Effector CD8-positive, alpha-beta T cell (primary cell): ENCODE data around the gene LRRC56.
"Not testable (repeated sequence)": the region's sequence is repeated elsewhere in the genome, so short reads cannot be mapped to it uniquely, and the experiment has no call there.

Source experiments
- DNase-seq: peaks from one replicate; lab custom pipeline; 2025; lab: John Stamatoyannopoulos, UW

Gene LRRC56

DNA sequence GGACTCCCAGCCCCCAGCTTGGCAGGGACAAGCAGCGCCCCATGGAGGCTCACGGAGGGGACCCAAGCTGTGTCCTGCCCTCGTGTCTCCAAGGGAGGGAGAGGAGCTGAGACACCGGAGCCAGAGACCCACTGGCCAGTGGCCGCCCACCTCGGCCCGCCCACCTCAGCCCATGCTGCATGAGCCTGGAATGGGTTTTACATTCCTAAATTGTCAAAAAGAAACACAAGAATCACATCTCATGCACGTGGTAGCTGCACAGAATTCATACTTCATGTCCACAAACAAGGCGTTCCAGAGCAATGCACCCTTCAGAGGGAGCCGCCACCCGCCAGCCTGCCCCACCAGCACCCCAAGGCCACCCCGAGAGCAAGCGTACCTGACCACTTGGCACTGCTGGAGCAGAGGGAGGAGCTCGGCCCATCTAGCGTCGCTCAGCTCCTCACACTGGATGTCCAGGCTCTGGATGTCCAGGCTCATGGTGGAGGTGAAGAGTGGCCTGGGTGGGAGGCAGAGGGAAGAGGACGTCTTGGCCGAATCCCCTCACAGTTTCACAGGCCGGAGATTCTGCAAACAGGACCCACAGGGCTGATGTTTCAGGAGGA lies 35.5 kb upstream of the LRRC56 start:
- no peak for DNase-seq

DNA sequence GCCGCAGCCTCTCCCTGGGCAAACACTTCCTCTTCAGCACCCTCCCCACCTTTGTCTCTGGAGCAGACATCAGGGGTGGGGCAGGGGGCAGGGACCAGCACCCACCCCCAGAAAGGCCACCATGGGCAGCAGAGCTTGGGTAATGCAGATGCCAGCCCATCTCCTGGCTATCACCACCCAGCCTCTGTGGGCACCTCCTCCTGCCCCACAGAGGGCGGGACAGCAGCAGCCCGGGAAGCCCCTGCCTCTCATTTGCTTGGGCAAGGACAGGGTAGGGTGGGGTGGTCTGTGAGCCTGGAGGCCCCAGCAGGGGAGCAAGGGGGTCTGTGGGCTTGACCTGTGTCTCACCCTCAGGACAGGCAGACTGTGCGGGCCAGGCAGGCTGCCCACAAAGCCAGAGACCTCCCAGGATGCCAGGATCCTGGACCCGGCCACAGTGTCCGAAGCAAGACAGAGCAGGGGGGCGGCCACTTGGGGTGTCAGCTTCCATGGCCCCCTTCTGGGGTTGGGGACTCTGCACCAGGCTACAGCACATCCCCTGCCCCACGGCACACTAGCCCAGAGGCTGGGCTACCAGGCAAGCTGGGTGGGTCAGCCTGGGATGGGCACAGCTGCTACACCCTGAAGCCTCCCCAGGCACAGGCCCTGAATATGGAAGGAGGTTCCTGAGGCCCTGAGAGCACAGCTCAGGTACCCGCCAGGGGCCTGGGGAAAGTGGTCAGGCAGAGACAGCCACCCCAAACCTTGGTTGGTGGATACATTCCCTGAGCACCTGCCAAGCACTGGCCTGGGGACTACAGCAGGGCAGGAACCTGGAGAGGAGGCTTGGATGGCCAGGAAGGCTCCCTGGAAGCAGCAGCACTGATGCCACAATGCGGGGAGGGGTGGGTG lies 34.8 kb upstream of the LRRC56 start:
- DNase-seq = no peak

DNA sequence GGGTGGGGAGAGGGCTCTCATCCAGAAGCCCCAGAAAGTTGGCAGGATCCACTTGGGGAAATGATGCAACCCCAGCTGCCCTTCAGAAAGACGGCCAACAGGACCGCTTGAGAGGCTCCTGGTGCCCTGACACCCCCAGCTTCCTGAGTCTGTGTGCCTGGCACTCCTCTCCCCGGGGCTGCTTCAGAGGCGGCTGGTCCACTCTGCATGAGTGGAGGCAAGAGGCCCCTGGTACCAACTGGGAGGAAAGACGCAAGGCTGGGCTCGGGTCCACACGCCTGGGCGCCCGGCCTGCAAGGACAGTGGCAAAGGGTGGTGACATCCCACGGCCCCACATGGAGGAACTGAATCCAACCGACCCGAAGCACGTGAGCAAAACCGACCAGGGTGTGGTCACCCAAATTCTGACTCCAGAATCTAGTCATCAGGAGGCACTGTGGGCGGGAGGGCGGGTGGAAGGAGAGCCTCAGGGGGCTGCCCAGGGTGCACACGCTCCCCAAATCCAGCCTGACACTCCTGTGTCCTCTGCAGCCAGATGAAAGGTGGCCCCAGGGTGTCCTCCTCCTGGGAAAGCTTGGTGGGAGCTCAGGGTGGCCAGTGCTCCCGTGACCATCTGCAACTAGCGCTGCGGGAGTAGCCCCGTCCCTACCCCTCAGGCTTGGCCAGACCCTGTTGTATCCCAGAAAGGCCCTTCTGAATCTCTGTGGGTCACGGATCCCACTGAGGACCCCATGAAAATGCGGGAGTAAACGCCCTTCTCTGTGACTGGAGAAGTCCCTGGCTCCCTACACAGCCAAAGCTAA lies 33.9 kb upstream of the LRRC56 start:
- no peak for DNase-seq

DNA sequence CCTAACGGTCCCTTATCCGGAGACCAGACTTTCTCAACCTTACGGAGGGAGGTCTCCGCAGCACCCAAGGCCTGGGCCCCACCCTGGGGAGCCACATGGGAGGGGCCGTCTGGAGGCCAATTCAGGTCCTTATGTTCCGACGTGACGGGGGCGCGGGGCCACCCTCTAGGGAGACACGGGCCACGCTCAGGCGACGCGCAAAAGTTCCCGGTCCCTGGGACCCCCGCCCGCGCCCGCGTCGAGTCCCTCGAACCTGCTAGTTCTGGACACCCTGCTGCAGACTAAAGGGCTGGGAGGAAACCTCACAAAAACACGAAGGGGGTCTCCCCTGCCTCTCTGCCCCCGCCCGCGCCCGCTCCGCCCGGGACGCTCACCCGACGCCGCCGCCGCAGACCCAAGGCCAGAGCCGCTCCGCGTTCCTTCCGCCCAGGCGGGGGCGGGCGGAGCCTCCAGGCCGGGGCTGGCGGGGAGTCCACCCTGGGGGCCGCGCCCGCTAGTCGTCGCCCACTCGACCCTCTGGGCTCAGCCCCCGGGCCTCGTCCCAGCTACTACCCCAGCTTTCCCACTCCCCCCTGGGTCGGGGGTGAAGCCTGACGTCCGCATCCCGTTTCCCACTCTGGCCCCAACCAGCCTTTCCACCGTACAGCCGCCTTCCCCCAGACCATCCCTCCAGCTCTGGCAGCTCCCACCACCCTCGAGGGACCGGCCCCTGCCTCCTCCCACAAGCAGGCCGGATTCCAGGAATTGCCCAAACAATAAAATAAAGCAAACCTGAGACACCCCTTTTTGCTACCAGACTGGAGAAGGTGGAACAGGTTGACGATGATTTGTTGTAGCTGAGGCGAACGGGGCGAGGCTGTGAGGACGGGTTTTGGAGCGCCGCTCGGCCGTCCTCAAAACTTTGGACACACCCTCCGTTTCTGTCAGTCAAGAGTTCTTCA lies 33.0 kb upstream of the LRRC56 start:
- DNase-seq = no peak

DNA sequence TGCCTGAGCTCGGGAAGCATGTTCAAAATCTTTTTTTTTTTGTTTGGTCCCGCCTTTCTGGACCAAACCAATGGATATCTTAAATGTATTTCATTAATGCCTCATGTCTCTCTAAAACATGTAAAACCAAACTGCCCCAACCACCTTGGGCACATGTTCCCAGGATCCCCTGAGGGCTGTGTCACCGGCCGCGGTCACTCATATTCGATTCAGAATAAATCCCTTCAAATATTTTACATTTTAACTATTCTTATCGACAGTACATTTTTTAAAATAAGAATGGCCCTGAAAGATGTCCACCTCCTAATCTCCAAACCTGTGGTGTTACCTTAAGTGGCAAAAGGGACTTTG lies 32.4 kb upstream of the LRRC56 start:
- no peak for DNase-seq

DNA sequence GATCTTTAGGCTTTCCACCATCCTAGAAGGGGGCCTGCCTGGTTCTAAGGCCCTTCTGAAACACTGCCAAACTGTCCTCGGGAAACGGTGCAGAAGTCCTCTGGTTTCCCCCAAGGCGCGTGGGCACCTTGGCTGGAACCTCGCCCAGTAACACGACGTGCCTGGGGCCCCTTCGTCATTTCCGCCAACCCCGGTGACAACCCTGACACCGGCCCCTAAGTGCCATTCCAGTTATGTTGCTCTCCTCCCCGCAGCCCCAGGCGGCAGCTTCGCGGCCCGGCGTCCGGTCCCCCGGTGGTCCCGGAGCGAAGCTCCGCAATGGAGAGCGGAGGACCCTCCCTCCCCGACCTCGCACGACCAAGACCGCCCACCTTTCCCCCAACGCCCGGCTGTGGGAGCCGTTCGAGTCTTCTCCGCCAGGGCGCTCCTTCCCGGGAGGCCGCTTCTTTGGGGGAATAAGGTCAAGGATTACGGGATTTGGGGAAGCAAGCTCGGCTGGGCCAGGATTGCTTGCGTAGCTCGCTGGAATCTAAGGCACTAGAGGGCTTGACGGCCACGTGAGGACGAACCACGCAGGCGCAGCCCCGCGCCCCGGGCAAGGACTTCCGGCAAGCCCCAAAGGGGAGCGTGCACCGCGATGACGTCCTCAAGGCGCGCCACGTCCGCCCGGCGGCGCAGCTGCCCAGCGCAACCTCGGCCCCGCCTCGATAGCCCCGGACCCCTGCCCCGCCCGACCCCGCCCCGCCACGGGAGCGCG lies 30.9 kb upstream of the LRRC56 start:
- DNase-seq = peak; percentile 91

DNA sequence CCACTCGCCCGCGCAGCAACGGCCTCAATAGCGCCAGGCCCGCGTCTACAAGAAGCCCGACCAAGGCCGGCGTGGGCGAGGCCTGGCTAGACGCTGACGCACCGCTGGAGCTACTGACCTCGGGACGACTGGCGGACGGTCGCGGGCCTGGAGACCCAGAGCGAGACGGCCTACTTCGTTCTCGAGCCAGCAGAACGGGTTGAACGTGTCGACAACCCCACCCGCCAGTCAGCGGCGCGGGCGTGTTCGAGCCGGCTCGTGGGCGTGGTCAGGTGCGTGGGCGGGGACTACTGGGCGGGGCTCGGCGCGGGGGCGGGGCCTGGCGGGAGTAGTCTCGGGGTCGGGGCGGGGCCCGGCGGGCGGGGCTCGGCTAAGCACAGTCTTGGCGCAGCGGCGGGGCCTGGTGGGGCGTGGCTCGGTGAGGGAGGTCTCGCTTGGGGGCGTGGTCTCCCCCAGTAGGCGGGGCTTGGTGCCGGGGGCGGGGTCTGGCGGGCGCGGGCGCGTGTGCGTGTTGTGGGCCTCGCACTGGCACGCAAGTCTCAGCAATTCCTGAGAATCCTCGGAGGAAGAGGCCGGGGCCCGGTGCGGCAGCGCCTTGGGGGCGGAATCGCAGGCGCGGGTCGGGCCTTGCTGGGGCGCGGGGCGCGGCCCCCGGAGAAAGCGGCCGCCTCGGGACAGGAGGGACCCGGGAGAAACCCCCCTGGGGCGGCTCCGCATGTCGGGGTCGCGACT lies 30.2 kb upstream of the LRRC56 start, which contains the start of gene RNH1:
Gene RNH1 (minus strand): TSS at position 248 of the 732 bp plus-strand sequence. CDS start 5,080 bp downstream, outside the sequence.
- peak; percentile 99 for DNase-seq

DNA sequence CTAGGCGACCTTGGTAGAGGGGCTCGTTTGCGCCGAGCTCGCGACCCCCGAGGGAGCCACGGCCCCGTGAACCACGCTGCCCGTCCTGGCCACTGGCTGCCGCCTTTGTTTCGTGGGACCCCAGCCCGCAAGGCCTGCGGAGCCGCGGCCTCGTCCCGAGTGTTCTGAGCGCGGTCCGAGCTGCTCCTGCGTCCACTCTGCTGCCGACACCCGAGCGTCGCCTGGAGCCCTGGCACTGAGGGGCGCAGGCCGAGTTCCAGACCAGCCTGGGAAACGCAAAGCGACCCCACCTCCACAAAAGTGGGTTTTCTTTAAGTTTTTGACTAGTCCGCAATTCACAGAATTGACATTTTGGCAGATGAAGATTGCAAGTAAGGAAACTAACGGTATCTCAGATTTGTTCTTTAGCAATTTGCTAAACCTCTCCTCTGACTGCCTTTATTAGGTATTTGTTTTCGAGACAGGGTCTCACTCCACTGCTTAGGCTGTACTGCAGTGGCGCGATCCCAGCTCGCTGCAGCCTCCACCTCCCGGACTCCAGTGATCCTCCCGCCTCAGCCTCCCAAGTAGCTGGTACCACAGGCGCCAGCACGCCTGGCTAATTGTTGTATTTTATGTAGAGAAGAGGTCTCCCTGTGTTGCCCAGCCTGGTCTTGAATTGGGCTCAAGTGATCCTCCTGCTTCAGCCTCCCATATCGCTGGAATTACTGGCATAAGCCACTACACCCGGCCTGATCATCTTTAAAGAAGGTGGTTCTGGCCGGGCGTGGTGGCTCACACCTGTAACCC lies 29.4 kb upstream of the LRRC56 start:
- DNase-seq = no peak

DNA sequence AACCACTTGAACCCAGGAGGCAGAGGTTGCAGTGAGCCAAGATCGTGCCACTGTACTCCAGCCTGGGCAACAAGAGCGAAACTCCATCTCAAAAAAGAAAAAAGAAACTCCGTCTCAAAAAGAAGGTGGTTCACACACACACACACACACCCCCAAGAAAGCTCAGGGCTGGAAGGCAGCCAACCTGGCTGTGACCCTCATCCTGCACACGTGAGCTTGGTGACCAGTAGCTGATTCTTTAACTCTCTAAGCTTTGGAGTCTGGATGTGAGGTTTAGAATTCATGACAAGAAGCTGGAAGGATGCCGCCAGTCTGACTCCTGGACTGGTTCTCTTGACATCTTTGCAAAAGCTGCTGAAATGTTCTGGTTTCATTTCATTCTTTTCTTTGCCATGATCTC lies 28.4 kb upstream of the LRRC56 start:
- DNase-seq = no peak

DNA sequence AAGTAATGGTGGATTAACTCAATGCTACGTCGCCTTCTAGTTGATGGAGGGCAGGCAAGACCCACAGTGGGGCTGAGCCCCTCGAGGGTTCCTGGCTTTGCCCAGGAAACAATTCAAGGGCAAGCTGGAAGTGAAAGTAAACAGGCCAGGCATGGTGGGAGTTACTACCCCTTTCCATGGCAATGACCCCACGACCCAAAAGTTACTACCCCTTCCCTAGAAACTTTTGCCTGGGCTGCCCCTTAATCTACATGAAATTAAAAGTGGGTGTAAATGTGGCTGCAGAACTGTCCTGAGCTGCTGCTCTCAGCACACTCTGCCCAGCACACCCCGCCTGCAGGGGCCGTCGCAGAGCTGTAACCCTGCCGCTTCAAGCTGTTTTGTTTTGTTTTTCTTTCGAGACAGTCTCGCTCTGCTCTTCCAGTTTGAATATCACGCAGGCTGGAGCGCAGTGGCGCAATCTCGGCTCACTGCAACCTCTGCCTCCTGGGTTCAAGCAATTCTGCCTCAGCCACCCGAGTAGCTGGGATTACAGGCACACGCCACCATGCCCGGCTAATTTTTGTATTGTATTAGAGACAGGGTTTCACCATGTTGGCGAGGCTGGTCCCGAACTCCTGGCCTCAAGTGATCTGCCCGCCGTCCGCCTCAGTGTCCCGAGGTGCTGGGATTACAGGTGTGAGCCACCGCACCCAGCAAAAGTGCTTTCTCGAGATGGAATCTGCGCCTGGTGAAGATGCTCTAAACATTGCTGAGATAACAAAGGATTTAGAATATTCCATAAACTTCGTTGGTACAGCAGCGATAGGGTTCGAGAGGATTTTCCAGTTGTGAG lies 24.3 kb upstream of the LRRC56 start:
- DNase-seq = no peak

DNA sequence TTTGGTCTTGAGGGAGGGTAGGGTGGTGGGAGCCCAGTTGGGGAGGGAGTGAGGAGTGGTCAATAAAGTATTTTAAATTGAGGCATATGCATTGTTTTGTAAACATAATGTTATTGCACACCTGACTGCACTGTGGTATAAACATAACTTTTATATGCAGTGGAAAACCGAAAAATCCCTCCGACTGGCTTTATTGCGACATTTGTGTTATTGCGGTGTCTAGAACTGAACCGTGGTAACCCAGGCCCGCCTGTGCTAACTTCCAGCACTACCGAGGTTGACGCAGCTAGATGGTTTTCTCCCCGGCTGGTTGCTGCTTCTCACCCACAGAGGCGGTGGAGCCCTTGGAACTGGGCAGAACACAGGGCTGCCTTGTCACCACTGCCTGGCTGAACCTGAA lies 22.7 kb upstream of the LRRC56 start:
- DNase-seq = no peak

DNA sequence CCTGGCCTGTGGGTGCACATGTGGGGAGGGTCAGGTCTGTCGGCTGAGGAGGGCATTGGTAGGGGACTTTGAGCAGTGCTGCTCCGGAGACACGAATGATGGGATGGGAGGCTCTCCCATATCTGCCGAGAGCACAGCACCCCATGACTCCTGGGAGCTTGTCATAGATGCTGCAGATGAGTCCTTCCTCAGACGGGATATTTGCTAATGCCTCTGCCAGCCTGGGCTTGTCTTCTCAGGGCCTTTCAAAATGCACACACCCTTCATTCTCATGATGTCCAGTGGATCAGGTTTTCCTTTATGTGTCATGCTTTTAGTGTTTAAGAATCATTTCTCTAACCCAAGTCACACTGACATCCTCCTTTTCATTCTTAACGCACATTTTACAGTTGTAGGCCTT lies 22.2 kb upstream of the LRRC56 start:
- no peak for DNase-seq

DNA sequence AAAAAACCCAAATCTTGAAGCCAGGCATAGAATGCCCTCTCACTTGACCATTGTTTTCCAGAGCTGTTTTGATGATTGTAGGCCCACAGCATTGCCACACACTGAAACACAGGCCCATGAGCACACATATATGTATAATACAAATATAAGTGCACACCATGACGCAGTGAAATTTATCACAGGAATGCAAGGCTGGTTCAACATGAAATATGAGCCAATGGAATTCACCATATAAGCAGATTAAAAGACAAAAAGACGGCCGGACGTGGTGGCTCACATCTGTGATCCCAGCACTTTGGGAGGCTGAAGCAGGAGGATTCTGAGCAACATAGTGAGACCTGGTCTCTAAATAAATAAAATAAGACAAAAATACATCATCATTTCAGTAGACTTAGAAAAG lies 20.9 kb upstream of the LRRC56 start:
- DNase-seq = no peak

DNA sequence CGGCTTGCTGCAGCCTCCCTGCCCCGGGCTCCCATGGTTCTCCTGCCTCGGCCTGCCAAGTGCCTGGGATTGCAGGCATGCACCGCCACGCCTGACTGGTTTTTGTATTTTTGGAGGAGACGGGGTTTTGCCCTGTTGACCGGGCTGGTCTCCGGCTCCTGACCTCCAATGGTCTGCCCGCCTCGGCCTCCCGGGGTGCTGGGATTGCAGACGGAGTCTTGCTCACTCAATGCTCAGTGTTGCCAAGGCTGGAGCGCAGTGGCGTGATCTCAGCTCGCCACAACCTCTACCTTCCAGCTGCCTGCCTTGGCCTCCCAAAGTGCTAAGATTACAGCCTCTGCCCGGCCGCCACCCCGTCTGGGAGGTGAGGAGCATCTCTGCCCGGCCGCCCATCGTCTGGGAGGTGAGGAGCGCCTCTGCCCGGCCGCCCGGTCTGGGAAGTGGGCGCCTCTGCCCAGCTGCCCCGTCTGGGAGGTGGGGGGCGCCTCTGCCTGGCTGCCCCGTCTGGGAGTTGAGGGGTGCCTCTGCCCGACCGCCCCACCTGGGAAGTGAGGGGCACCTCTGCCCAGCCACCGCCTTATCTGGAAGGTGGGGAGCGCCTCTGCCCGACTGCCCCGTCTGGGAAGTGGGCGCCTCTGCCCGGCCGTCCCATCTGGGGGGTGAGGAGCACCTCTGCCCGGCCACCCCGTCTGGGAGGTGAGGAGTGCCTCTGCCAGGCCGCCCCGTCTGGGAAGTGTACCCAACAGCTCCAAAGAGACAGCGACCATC lies 20.2 kb upstream of the LRRC56 start:
- not testable (repeated sequence) for DNase-seq

DNA sequence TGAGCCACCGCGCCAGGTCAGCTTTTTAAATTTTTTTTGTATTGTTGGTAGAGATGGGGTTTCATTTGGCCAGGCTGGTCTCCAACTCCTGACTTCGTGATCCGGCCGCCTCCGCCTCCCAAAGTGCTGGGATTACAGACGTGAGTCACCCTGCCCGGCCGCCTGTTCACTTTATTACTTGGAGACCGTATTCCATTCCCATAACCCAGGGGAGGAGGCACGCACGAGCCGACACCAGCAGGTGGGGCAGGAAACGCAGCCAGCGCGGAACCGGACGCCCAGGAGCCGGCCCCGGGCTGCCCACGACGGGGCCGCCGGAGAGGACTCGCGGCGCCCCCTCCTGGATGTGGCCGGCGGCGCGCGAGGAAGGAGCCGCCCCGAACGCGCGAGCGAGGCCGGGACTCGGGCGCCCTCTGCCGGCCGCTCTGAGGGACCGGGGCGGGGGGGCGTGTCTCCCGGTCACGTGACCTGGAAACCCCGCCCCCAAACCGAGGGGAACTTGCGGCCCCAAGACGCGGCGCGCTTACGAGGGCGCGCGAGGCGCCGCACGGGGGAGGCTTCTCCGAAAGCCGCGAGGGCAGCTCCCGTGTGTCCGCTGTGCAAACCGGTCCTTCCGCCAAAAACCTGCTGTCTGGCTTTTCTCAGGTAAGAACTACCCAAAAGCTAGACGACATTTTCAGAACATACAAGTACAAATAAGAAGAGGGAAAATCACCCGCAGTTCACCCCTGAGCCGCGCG lies 18.7 kb upstream of the LRRC56 start:
- DNase-seq = no peak

DNA sequence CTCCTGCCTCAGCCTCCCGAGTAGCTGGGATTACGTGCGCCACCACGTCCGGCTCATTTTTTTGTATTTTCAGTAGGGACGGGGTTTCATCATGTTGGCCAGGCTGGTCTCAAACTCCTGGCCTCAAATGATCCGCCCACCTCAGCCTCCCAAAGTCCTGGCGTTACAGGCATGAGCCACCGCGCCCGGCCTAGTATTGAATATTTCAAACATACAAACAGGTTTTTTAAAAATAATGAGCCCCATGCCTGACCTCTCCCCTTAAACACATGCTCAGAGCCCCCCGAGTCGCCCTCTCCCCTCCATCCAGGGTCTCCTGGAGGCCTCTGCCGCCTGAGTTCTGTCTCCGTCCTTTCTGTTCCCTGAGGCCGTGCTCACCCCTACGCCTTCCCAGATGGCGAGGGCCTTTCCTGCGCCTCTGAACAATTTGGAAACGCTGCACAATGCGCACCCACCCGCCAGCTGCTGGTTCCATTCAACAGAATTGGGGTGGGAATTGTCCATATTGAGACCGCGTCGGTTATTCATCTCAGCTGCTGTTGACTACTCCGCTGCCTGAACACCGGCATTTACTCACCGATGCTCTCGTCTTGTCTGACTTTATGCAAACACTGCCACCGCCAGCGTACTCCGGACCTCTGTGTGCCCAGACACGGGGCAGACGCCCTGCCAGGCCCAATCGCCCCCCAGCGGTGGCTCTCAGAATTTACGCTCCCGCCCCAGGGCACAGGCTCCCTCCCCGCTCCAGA lies 16.7 kb upstream of the LRRC56 start:
- no peak for DNase-seq
